HL-60 (cell line): Measurements from ENCODE around the gene ZNF74.

ENCODE experiments used
- DNase-seq, 2 experiments: peaks; one replicate each; pipeline ENCODE4 v3.0.0-alpha.2; 2010 to 2020; ENCODE audit warnings: low read depth in 1 of 2, low spot score in 1 of 2
- H3K27ac ChIP-seq: fragments of 250-450 bp; sonication (Bioruptor Pico); replicated peaks from 2 replicates; pipeline ENCODE4 v1.5.1; 2020; ENCODE audit warnings: mild to moderate bottlenecking, moderate library complexity
- H3K27me3 ChIP-seq: fragments of 250-450 bp; sonication (Bioruptor Pico); 2 replicates; pipeline ENCODE4 v1.5.1; 2021; ENCODE audit warnings: mild to moderate bottlenecking, moderate library complexity; ENCODE audit not compliant: insufficient read depth, poor library complexity, severe bottlenecking
- H3K4me3 ChIP-seq: replicated peaks from 2 replicates; pipeline ENCODE4 v1.5.1; 2011; ENCODE audit warnings: mild to moderate bottlenecking, control low read depth, low read length; ENCODE audit not compliant: insufficient read depth
- CTCF ChIP-seq: IDR thresholded peaks from one replicate; pipeline ENCODE4 v1.5.1; 2011; ENCODE audit warnings: low read length, control low read depth, inconsistent platforms; ENCODE audit not compliant: insufficient read depth
- GABPA ChIP-seq: IDR thresholded peaks from 2 replicates; pipeline ENCODE4 v1.6.1; 2012; ENCODE audit warnings: low read depth
- POLR2AphosphoS5 ChIP-seq: IDR thresholded peaks from 2 replicates; pipeline ENCODE4 v1.6.1; 2012; ENCODE audit warnings: low read depth
- REST ChIP-seq: IDR thresholded peaks from 2 replicates; pipeline ENCODE4 v1.6.1; 2012; ENCODE audit warnings: low read depth; ENCODE audit not compliant: insufficient replicate concordance
- SPI1 ChIP-seq: IDR thresholded peaks from 2 replicates; pipeline ENCODE4 v1.6.1; 2012; ENCODE audit warnings: low read depth, mild to moderate bottlenecking, borderline replicate concordance

ZNF74 gene

GRCh38 chr22:20419664-20419951 is 25.7 kb downstream of the ZNF74 start:
- no peak overlapping the region for H3K4me3 ChIP-seq
- peaks cover 5% of the 10 kb centered on the region for H3K27me3 ChIP-seq
- DNase-seq = no peak
- TF ChIP-seq SPI1 = no peak
- no peak for TF ChIP-seq POLR2AphosphoS5
- no peak for TF ChIP-seq GABPA
- TF ChIP-seq REST = no peak
- no peak for TF ChIP-seq CTCF
- no peak overlapping the region for H3K27ac ChIP-seq

GRCh38 chr22:20420157-20420842 is 26.3 kb downstream of the ZNF74 start:
- no peak for TF ChIP-seq GABPA
- no peak for TF ChIP-seq POLR2AphosphoS5
- TF ChIP-seq REST = no peak
- no peak for TF ChIP-seq SPI1
- TF ChIP-seq CTCF = no peak
- Histone ChIP-seq H3K4me3 (no peak overlapping the region), H3K27me3 (peaks cover 10% of the 10 kb centered on the region), H3K27ac (no peak overlapping the region)
- DNase-seq = no peak

- Histone ChIP-seq H3K27me3 (peaks cover 15% of the 10 kb centered on the region), H3K27ac (no peak overlapping the region), H3K4me3 (no peak overlapping the region)
- TF ChIP-seq POLR2AphosphoS5 = no peak
- TF ChIP-seq SPI1 = no peak
- TF ChIP-seq GABPA = no peak
- TF ChIP-seq CTCF = no peak
- no peak for TF ChIP-seq REST
- no peak for DNase-seq
Measured at GRCh38 chr22:20421507-20421874, 27.5 kb downstream of the ZNF74 start.
